IMR-90 (cell line): Measurements from ENCODE around the gene SULT1A3. TPM values are rescaled to one million over a fixed set of nuclear protein-coding genes. Genes with fewer than 3 reads are reported as not detected.

Experiments used
- ATAC-seq: fragments of 200-7000 bp; cut with Tn5 transposase; 2 replicates; pipeline ENCODE4 v1.9.1; 2020; ENCODE audit warnings: low read depth, mild to moderate bottlenecking, moderate library complexity
- BruUV-seq: library from RNA; stranded (reverse); fragments of 400-500 nt; replicated peaks from 2 replicates; lab custom pipeline; 2021; lab: Mats Ljungman, UMichigan
- CTCF ChIA-PET: fragments of 300-600 bp; formaldehyde crosslinking; extraction: SDS; loops from one replicate; lab custom pipeline; 2021; ENCODE audit warnings: antibody characterized with exemption; lab: Yijun Ruan, JAX
- POLR2A ChIA-PET: fragments of 300-600 bp; sonication (Branson Sonifier 250); formaldehyde crosslinking; loops from one replicate; lab custom pipeline; 2022; ENCODE audit warnings: antibody characterized with exemption; ENCODE audit not compliant: unreplicated experiment; lab: Charles Lee
- DNase-seq: peaks from one replicate; pipeline ENCODE4 v3.0.0; 2013
- H2AFZ ChIP-seq: replicated peaks from 2 replicates; pipeline ENCODE3; 2013; ENCODE audit warnings: low read length, mild to moderate bottlenecking; ENCODE audit not compliant: poor library complexity
- H2AK5ac ChIP-seq: 2 replicates; pipeline ENCODE4 v1.6.1; 2013; ENCODE audit warnings: low read depth, low read length, inconsistent platforms
- H2AK9ac ChIP-seq: replicated peaks from 2 replicates; pipeline ENCODE3; 2013; ENCODE audit warnings: mild to moderate bottlenecking, low read depth, low read length, moderate library complexity; ENCODE audit not compliant: poor library complexity
- H2BK120ac ChIP-seq: 2 replicates; pipeline ENCODE4 v1.6.1; 2013; ENCODE audit warnings: low read depth, low read length, inconsistent platforms
- H2BK15ac ChIP-seq: 3 replicates; pipeline ENCODE4 v1.6.1; 2013; ENCODE audit warnings: low read depth, low read length, inconsistent platforms
- H2BK20ac ChIP-seq: 2 replicates; pipeline ENCODE4 v1.6.1; 2013; ENCODE audit warnings: low read depth, mild to moderate bottlenecking, inconsistent platforms, low read length, moderate library complexity
- H2BK5ac ChIP-seq: 2 replicates; pipeline ENCODE4 v1.6.1; 2013; ENCODE audit warnings: mild to moderate bottlenecking, low read depth, low read length, inconsistent platforms; ENCODE audit not compliant: poor library complexity, severe bottlenecking
- H3K14ac ChIP-seq: replicated peaks from 2 replicates; pipeline ENCODE4 v1.6.1; 2013; ENCODE audit warnings: low read depth, low read length, inconsistent platforms
- H3K18ac ChIP-seq: 2 replicates; pipeline ENCODE4 v1.6.1; 2013; ENCODE audit warnings: low read depth, low read length, control low read depth
- H3K23ac ChIP-seq: 2 replicates; pipeline ENCODE4 v1.6.1; 2013; ENCODE audit warnings: low read depth, low read length, inconsistent platforms
- H3K27ac ChIP-seq: 2 replicates; pipeline ENCODE4 v1.5.1; 2013; ENCODE audit warnings: mild to moderate bottlenecking, control low read depth, low read length; ENCODE audit not compliant: insufficient read depth
- H3K27me3 ChIP-seq: 2 replicates; pipeline ENCODE4 v1.6.1; 2013; ENCODE audit warnings: low read length; ENCODE audit not compliant: control insufficient read depth, insufficient read depth
- H3K36me3 ChIP-seq: 2 replicates; pipeline ENCODE4 v1.6.1; 2013; ENCODE audit warnings: low read length, mixed read lengths; ENCODE audit not compliant: control insufficient read depth, insufficient read depth
- H3K4ac ChIP-seq: 2 replicates; pipeline ENCODE4 v1.6.1; 2013; ENCODE audit warnings: low read depth, low read length, inconsistent platforms
- H3K4me1 ChIP-seq: 2 replicates; pipeline ENCODE4 v1.6.1; 2013; ENCODE audit warnings: low read length, mixed read lengths; ENCODE audit not compliant: control insufficient read depth, insufficient read depth
- H3K4me2 ChIP-seq: 2 replicates; pipeline ENCODE4 v1.6.1; 2013; ENCODE audit warnings: low read depth, mild to moderate bottlenecking, control low read depth, low read length, moderate library complexity
- H3K4me3 ChIP-seq: 2 replicates; pipeline ENCODE4 v1.5.1; 2013; ENCODE audit warnings: low read depth, mild to moderate bottlenecking, control low read depth, low read length, moderate library complexity; ENCODE audit not compliant: insufficient read depth
- H3K56ac ChIP-seq: 2 replicates; pipeline ENCODE4 v1.6.1; 2013; ENCODE audit warnings: low read length, inconsistent platforms; ENCODE audit not compliant: insufficient read depth; ENCODE audit errors: extremely low read depth
- H3K79me1 ChIP-seq, 2 experiments: 2 replicates each; pipeline ENCODE4 v1.6.1; 2013; ENCODE audit warnings: low read length in 2 of 2, inconsistent platforms in 1 of 2, low read depth in 1 of 2
- H3K9ac ChIP-seq: 2 replicates; pipeline ENCODE4 v1.6.1; 2013; ENCODE audit warnings: low read depth, low read length, control low read depth
- H3K9me1 ChIP-seq: 2 replicates; pipeline ENCODE4 v1.6.1; 2013; ENCODE audit warnings: low read length, inconsistent platforms; ENCODE audit not compliant: insufficient read depth
- H3K9me3 ChIP-seq: 2 replicates; pipeline ENCODE4 v1.6.1; 2013; ENCODE audit warnings: low read length; ENCODE audit not compliant: control insufficient read depth, insufficient read depth
- H4K20me1 ChIP-seq: 2 replicates; pipeline ENCODE4 v1.6.1; 2013; ENCODE audit warnings: low read length, inconsistent platforms; ENCODE audit not compliant: insufficient read depth
- H4K5ac ChIP-seq: 2 replicates; pipeline ENCODE4 v1.6.1; 2013; ENCODE audit warnings: mild to moderate bottlenecking, low read depth, low read length, control low read depth
- H4K8ac ChIP-seq, 2 experiments: 2 replicates each; pipeline ENCODE4 v1.6.1; 2013; ENCODE audit warnings: low read depth in 2 of 2, low read length in 2 of 2, control low read depth in 1 of 2, inconsistent platforms in 1 of 2
- H4K91ac ChIP-seq: 2 replicates; pipeline ENCODE4 v1.6.1; 2013; ENCODE audit warnings: low read depth, low read length, inconsistent platforms; ENCODE audit not compliant: insufficient read depth
- MAZ ChIP-seq: IDR thresholded peaks from 2 replicates; pipeline ENCODE4 v1.6.1; 2012; ENCODE audit warnings: low read depth, mild to moderate bottlenecking, low read length, improper control_type of control experiment, moderate library complexity, borderline replicate concordance
- RAD21 ChIP-seq: IDR thresholded peaks from 2 replicates; pipeline ENCODE4 v1.6.1; 2012; ENCODE audit warnings: low read length, improper control_type of control experiment
- WGBS, 2 experiments: methylation state at CpG; one replicate each; pipeline versions ENCODE4 v1.1.5 to v1.1.7; 2013; ENCODE audit warnings: missing lambda C conversion rate in 2 of 2; ENCODE audit not compliant: insufficient read length in 1 of 2; ENCODE audit errors: extremely low coverage in 2 of 2; 5-methylcytosine and 5-hydroxymethylcytosine counted together
- dilution Hi-C: fragments of 300-500 bp; cut with HindIII; formaldehyde crosslinking; loops from one replicate; pipeline ENCODE4 v1.14.3; 2018; ENCODE audit warnings: low sequenced_read_pairs; ENCODE audit not compliant: unreplicated experiment
- in situ Hi-C: fragments of 300-500 bp; cut with MboI; formaldehyde crosslinking; loops from 3 replicates; pipeline ENCODE4 v1.14.3; 2019; ENCODE audit warnings: low sequenced_read_pairs, inconsistent platforms, mixed read lengths
- intact Hi-C: fragments of 100-400 bp; cut with micrococcal nuclease; formaldehyde crosslinking; loops from 2 replicates; pipeline ENCODE4 v1.10.0; 2022
- polyA plus RNA-seq, 3 experiments: library from polyadenylated mRNA; depleted of rRNA; stranded (reverse); fragments of >200 nt; gene quantifications; 2 replicates each; pipeline ENCODE4 v1.2.3, GENCODE V29; 2012; ENCODE audit warnings: low replicate concordance in 1 of 3
- total RNA-seq: library from RNA; depleted of rRNA; stranded (reverse); fragments of >200 nt; gene quantifications from 2 replicates; pipeline ENCODE4 v1.2.3, GENCODE V29; 2012

Gene SULT1A3
- total and polyA plus RNA-seq, 2 of the 4 experiments (the other 2 are of a cell fraction) = 0.18 to 17.2 TPM

GRCh38 chr16:30186444-30186781 lies 12.6 kb upstream of the SULT1A3 start:
- in situ Hi-C loops (loop anchor here (25.0 kb wide), 1 partner anchor 226 kb away; the partner anchor contains the start of gene ZNF771), dilution Hi-C loops (no loop called here), intact Hi-C loops (no loop called here)
- DNase-seq (no peak), ATAC-seq (no peak)
- H2BK15ac ChIP-seq = no peak overlapping the region
- peaks cover 1% of the 10 kb centered on the region; the same call in 1 of the 2 replicates for H3K36me3 ChIP-seq
- ChIA-PET CTCF (no interaction called here), POLR2A (no interaction called here)
- H2AFZ ChIP-seq = no peak overlapping the region
- H4K91ac ChIP-seq = no peak overlapping the region
- no TSS peak for BruUV-seq
- H3K9me3 ChIP-seq = no peaks in the 10 kb centered on the region
- no peak overlapping the region for H3K18ac ChIP-seq
- H3K27ac ChIP-seq = no peak overlapping the region
- no peaks in the 10 kb centered on the region for H4K20me1 ChIP-seq
- H4K5ac ChIP-seq = no peak overlapping the region
- H3K9ac ChIP-seq = no peak overlapping the region
- no peak overlapping the region for H3K56ac ChIP-seq
- no peak overlapping the region for H3K4ac ChIP-seq
- no peak overlapping the region for H3K14ac ChIP-seq
- H3K4me3 ChIP-seq = no peak overlapping the region
- no peak overlapping the region for H2BK120ac ChIP-seq
- no peak overlapping the region for H2AK9ac ChIP-seq
- no peaks in the 10 kb centered on the region for H3K27me3 ChIP-seq
- WGBS, 2 experiments = no CpG with 5 or more reads among the region's 9 CpGs
- H4K8ac ChIP-seq = no peak overlapping the region
- H3K9me1 ChIP-seq = no peaks in the 10 kb centered on the region
- H2BK5ac ChIP-seq = no peak overlapping the region
- TF ChIP-seq MAZ (no peak), RAD21 (no peak)
- H3K4me1 ChIP-seq = peaks cover 2% of the 10 kb centered on the region; the same call in 1 of the 2 replicates
- peaks cover 0 to 7% of the 10 kb centered on the region in 2 experiments; a peak in 2 of 4 replicates for H3K79me1 ChIP-seq
- no peak overlapping the region for H2AK5ac ChIP-seq
- no peak overlapping the region for H3K4me2 ChIP-seq
- no peak overlapping the region for H3K23ac ChIP-seq
- H2BK20ac ChIP-seq = no peak overlapping the region
